ENCODE data around the gene P2RY8. TPM values are rescaled to one million over a fixed set of nuclear protein-coding genes. Genes with fewer than 3 reads are reported as not detected.

P2RY8 gene
- total and polyA plus RNA-seq, 2 of the 4 experiments (the other 2 are of a cell fraction): not detected

- TF ChIP-seq MAZ (IDR thresholded peaks at IDR 0.05; ENCODE audit: borderline replicate concordance, low read depth, low read length): no peak
Observed at GRCh38 chrX:1416965-1417760, 119.8 kb downstream of the P2RY8 start (continued).

GRCh38 chrX:1416327-1416784 is 120.6 kb downstream of the P2RY8 start:
- H2AK9ac ChIP-seq (replicated peaks; ENCODE audit: low read depth, low read length, poor library complexity): no peak overlapping the region
- H3K9me3 ChIP-seq (ENCODE audit: control insufficient read depth, insufficient read depth, low read length): peaks cover 5% of the 10 kb centered on the region
- dilution Hi-C loops (cut with HindIII; ENCODE audit: low sequenced_read_pairs, unreplicated experiment): no loop called here
- 57% methylated on average over 5 of the region's 15 CpGs; no CpG with 5 or more reads in 1 of the 2 experiments for WGBS, 2 experiments (ENCODE audit: extremely low coverage in 2 of 2, insufficient read length in 1 of 2)
- no TSS peak for BruUV-seq (replicated peaks)
- no peak overlapping the region for H3K14ac ChIP-seq (replicated peaks; ENCODE audit: low read depth, low read length)
- no peaks in the 10 kb centered on the region; the same call in 1 of the 2 replicates for H4K20me1 ChIP-seq (ENCODE audit: insufficient read depth, low read length)
- no peak overlapping the region for H4K91ac ChIP-seq (ENCODE audit: insufficient read depth, low read depth, low read length)
- H2BK120ac ChIP-seq (ENCODE audit: low read depth, low read length): no peak overlapping the region
- peaks cover 61% of the 10 kb centered on the region for H3K36me3 ChIP-seq (ENCODE audit: control insufficient read depth, insufficient read depth, low read length)
- no peak overlapping the region for H3K9ac ChIP-seq (ENCODE audit: low read depth, low read length)
- H3K9me1 ChIP-seq (ENCODE audit: insufficient read depth, low read length): 0 out of 2 replicates have a peak, but pooled peaks cover 6% of the 10 kb centered on the region
- ATAC-seq (ENCODE audit: low read depth) (no peak), DNase-seq (no peak)
- no peaks in the 10 kb centered on the region for H3K27me3 ChIP-seq (ENCODE audit: control insufficient read depth, insufficient read depth, low read length)
- H2AK5ac ChIP-seq (ENCODE audit: low read depth, low read length): no peak overlapping the region
- H3K23ac ChIP-seq (ENCODE audit: low read depth, low read length): no peak overlapping the region
- no peak overlapping the region for H4K5ac ChIP-seq (ENCODE audit: low read depth, low read length)
- H3K4ac ChIP-seq (ENCODE audit: low read depth, low read length): no peak overlapping the region
- ChIA-PET CTCF (no interaction called here), POLR2A (ENCODE audit: unreplicated experiment) (no interaction called here)
- intact Hi-C loops (cut with micrococcal nuclease): no loop called here
- no peak overlapping the region for H2BK5ac ChIP-seq (ENCODE audit: low read depth, low read length, poor library complexity, severe bottlenecking)
- in situ Hi-C loops (cut with MboI; ENCODE audit: low sequenced_read_pairs): no loop called here
- no peak overlapping the region for H4K8ac ChIP-seq (ENCODE audit: low read depth in 2 of 2, low read length in 2 of 2)
- no peak overlapping the region for H3K4me3 ChIP-seq (ENCODE audit: insufficient read depth, low read depth, low read length)
- H3K4me1 ChIP-seq (ENCODE audit: control insufficient read depth, insufficient read depth, low read length): no peaks in the 10 kb centered on the region
- H3K79me1 ChIP-seq (ENCODE audit: low read depth in 1 of 2, low read length in 2 of 2): no peaks in the 10 kb centered on the region; a peak in 1 of 4 replicates
- no peak overlapping the region for H3K4me2 ChIP-seq (ENCODE audit: low read depth, low read length)
- no peak overlapping the region for H2BK20ac ChIP-seq (ENCODE audit: low read depth, low read length)
- H3K56ac ChIP-seq (ENCODE audit: extremely low read depth, insufficient read depth, low read length): no peak overlapping the region
- H3K18ac ChIP-seq (ENCODE audit: low read depth, low read length): no peak overlapping the region
- TF ChIP-seq POLR2A (IDR thresholded peaks at IDR 0.05; ENCODE audit: low read depth, low read length): no peak
- no peak for TF ChIP-seq FOS (IDR thresholded peaks at IDR 0.05; ENCODE audit: low read depth, low read length)
- no peak for TF ChIP-seq BHLHE40 (IDR thresholded peaks at IDR 0.05; ENCODE audit: low read depth, low read length)
- no peak for TF ChIP-seq MAFK (IDR thresholded peaks at IDR 0.05; ENCODE audit: low read depth, low read length)
- TF ChIP-seq ELK1 (IDR thresholded peaks at IDR 0.05; ENCODE audit: borderline replicate concordance, low read depth, low read length): no peak
- TF ChIP-seq NFE2L2 (IDR thresholded peaks at IDR 0.05; ENCODE audit: low read depth, low read length): no peak
- TF ChIP-seq SMC3 (IDR thresholded peaks at IDR 0.05; ENCODE audit: low read depth, low read length): no peak
- no peak for TF ChIP-seq MXI1 (IDR thresholded peaks at IDR 0.05; ENCODE audit: borderline replicate concordance, low read depth, low read length)
- no peak for TF ChIP-seq CTCF (conservative IDR thresholded peaks at IDR 0.05; ENCODE audit: low read depth, low read length)
- TF ChIP-seq CEBPB (IDR thresholded peaks at IDR 0.05; ENCODE audit: low read depth, low read length): no peak
- no peak for TF ChIP-seq CHD1 (IDR thresholded peaks at IDR 0.05; ENCODE audit: low read depth, low read length)
- H3K27ac ChIP-seq (ENCODE audit: insufficient read depth, low read length): no peak overlapping the region
- H2BK15ac ChIP-seq (ENCODE audit: low read depth, low read length): no peak overlapping the region
- H2AFZ ChIP-seq (replicated peaks; ENCODE audit: low read length, poor library complexity): peak overlapping the region; percentile 49
